GM06990 (cell line): ENCODE measurements around the gene STK32B.

Experiments
- DNase-seq: peaks from one replicate; pipeline ENCODE4 v3.0.0-alpha.2; 2011; ENCODE audit not compliant: insufficient read length; ENCODE audit errors: extremely low read depth
- H3K27me3 ChIP-seq: replicated peaks from 2 replicates; pipeline ENCODE4 v1.6.0; 2011; ENCODE audit warnings: low read length; ENCODE audit not compliant: control insufficient read depth, insufficient read depth
- H3K36me3 ChIP-seq: 2 replicates; pipeline ENCODE4 v1.5.1; 2011; ENCODE audit warnings: low read length; ENCODE audit not compliant: control insufficient read depth, insufficient read depth
- H3K4me3 ChIP-seq: replicated peaks from 2 replicates; pipeline ENCODE4 v1.5.1; 2011; ENCODE audit warnings: low read depth, mild to moderate bottlenecking, control low read depth, low read length
- CTCF ChIP-seq: IDR thresholded peaks from 2 replicates; pipeline ENCODE4 v1.5.1; 2011; ENCODE audit warnings: low read length, control low read depth, mild to moderate bottlenecking, inconsistent platforms; ENCODE audit not compliant: insufficient read depth, poor library complexity, severe bottlenecking

The STK32B gene

GRCh38 chr4:5465956-5466355 lies 414.7 kb downstream of the STK32B start:
- no peak for DNase-seq
- TF ChIP-seq CTCF, result no peak
- H3K27me3 ChIP-seq, result peaks cover under 1% of the 10 kb centered on the region; the same call in 1 of the 2 replicates
- H3K36me3 ChIP-seq, result no peaks in the 10 kb centered on the region
- H3K4me3 ChIP-seq, result no peak overlapping the region

GRCh38 chr4:5467111-5467510 lies 415.8 kb downstream of the STK32B start:
- H3K36me3 ChIP-seq, result no peaks in the 10 kb centered on the region
- no peak for TF ChIP-seq CTCF
- no peak for DNase-seq
- H3K4me3 ChIP-seq, result no peak overlapping the region
- no peaks in the 10 kb centered on the region for H3K27me3 ChIP-seq

GRCh38 chr4:5469151-5469775 lies 418.0 kb downstream of the STK32B start:
- no peaks in the 10 kb centered on the region for H3K27me3 ChIP-seq
- no peaks in the 10 kb centered on the region for H3K36me3 ChIP-seq
- DNase-seq, result no peak
- no peak overlapping the region for H3K4me3 ChIP-seq
- TF ChIP-seq CTCF, result no peak

GRCh38 chr4:5469861-5470260 lies 418.6 kb downstream of the STK32B start:
- no peak for DNase-seq
- Histone ChIP-seq H3K36me3 (no peaks in the 10 kb centered on the region), H3K27me3 (no peaks in the 10 kb centered on the region), H3K4me3 (no peak overlapping the region)
- TF ChIP-seq CTCF, result no peak

- H3K27me3 ChIP-seq, result no peaks in the 10 kb centered on the region
- TF ChIP-seq CTCF, result no peak
- no peak overlapping the region for H3K4me3 ChIP-seq
- DNase-seq, result no peak
- H3K36me3 ChIP-seq, result no peaks in the 10 kb centered on the region
Observed at GRCh38 chr4:5470318-5471198, 419.3 kb downstream of the STK32B start.

- Histone ChIP-seq H3K4me3 (no peak overlapping the region), H3K27me3 (no peaks in the 10 kb centered on the region), H3K36me3 (no peaks in the 10 kb centered on the region)
- DNase-seq, result no peak
- no peak for TF ChIP-seq CTCF
Observed at GRCh38 chr4:5471206-5471605, 419.9 kb downstream of the STK32B start.
